ENCODE results near the gene LARP1B.
"Not testable (repeated sequence)": the region's sequence is repeated elsewhere in the genome, so short reads cannot be mapped to it uniquely, and the experiment has no call there.

Gene LARP1B

GRCh38 chr4:128061566-128062536, 739 bp downstream of the LARP1B start:
- no CpG with 5 or more reads among the region's 101 CpGs for WGBS (ENCODE audit: extremely low coverage, insufficient coverage, insufficient read length)
- H3K27ac ChIP-seq (ENCODE audit: low read depth, low read length): peak overlapping the region; percentile 93
- H3K9me3 ChIP-seq (ENCODE audit: insufficient read depth, low read depth, low read length): no peaks in the 10 kb centered on the region
- no peak overlapping the region for H3K23ac ChIP-seq (ENCODE audit: low read length)
- H3K27me3 ChIP-seq (ENCODE audit: insufficient read depth, low read length): no peaks in the 10 kb centered on the region
- peak overlapping the region; percentile 96 for H4K91ac ChIP-seq (ENCODE audit: low read depth, low read length)
- H3K4me3 ChIP-seq (ENCODE audit: low read depth, low read length): peak overlapping the region; percentile 96
- H3K36me3 ChIP-seq (ENCODE audit: control insufficient read depth in 1 of 2, insufficient read depth in 2 of 2, low read length in 2 of 2): no peaks in the 10 kb centered on the region
- H2BK5ac ChIP-seq (ENCODE audit: low read depth, low read length, poor library complexity): peak overlapping the region; percentile 96
- peak overlapping the region; percentile 95 for H3K4ac ChIP-seq (ENCODE audit: low read depth, low read length)
- H4K8ac ChIP-seq (ENCODE audit: low read depth, low read length): peak overlapping the region; percentile 93
- peak overlapping the region; percentile 86 for H2BK120ac ChIP-seq (ENCODE audit: insufficient read depth, low read length, poor library complexity)
- no peak overlapping the region for H2AK5ac ChIP-seq (ENCODE audit: low read length)
- H3K79me1 ChIP-seq (ENCODE audit: low read length): peaks cover 13% of the 10 kb centered on the region
- peak overlapping the region; percentile 99 for H3K18ac ChIP-seq (ENCODE audit: low read length)
- peaks cover 3 to 5% of the 10 kb centered on the region in 2 experiments for H3K4me1 ChIP-seq (ENCODE audit: control insufficient read depth in 1 of 2, insufficient read depth in 2 of 2, low read length in 2 of 2)
- H3K14ac ChIP-seq (ENCODE audit: low read length): peak overlapping the region; percentile 99
- peaks cover 16% of the 10 kb centered on the region for H3K79me2 ChIP-seq (ENCODE audit: control insufficient read depth, insufficient read depth, low read length, poor library complexity)
- H2AFZ ChIP-seq (ENCODE audit: insufficient read depth, low read length, poor library complexity): peak overlapping the region; percentile 99
- peak overlapping the region; percentile 91 for H3K9ac ChIP-seq (ENCODE audit: low read length)
- H4K12ac ChIP-seq (ENCODE audit: low read depth, low read length): peak overlapping the region; percentile 93
- peak; percentile 68 to 77 for DNase-seq
- peak overlapping the region; percentile 64 for H3K4me2 ChIP-seq (ENCODE audit: low read length)
- peak overlapping the region; percentile 26 for H2BK12ac ChIP-seq (ENCODE audit: low read length)

DNA sequence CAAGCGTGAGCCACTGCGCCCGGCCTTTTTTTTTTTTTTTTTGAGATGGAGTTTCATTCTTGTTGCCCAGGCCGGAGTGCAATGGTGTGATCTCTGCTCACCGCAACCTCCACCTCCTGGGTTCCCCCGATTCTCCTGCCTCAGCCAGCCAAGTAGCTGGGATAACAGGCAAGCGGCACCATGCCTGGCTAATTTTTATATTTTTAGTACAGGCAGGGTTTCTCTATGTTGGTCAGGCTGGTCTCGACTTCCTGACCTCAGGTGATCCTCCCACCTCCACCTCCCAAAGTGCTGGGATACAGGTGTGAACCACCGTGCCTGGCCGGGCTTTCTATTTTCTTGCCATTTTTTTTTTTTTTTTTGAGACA, 5.3 kb downstream of the LARP1B start:
- H3K79me2 ChIP-seq (ENCODE audit: control insufficient read depth, insufficient read depth, low read length, poor library complexity): peaks cover 11% of the 10 kb centered on the region
- not testable (repeated sequence) for H3K27ac ChIP-seq (ENCODE audit: low read depth, low read length); H3K14ac ChIP-seq (ENCODE audit: low read length); H4K12ac ChIP-seq (ENCODE audit: low read depth, low read length); H3K27me3 ChIP-seq (ENCODE audit: insufficient read depth, low read length); DNase-seq; H3K9me3 ChIP-seq (ENCODE audit: insufficient read depth, low read depth, low read length); H2AFZ ChIP-seq (ENCODE audit: insufficient read depth, low read length, poor library complexity); H3K4me3 ChIP-seq (ENCODE audit: low read depth, low read length); H2BK12ac ChIP-seq (ENCODE audit: low read length); H3K23ac ChIP-seq (ENCODE audit: low read length); H2AK5ac ChIP-seq (ENCODE audit: low read length); H4K91ac ChIP-seq (ENCODE audit: low read depth, low read length); H3K79me1 ChIP-seq (ENCODE audit: low read length); H3K9ac ChIP-seq (ENCODE audit: low read length); H3K4me2 ChIP-seq (ENCODE audit: low read length); H4K8ac ChIP-seq (ENCODE audit: low read depth, low read length); H3K36me3 ChIP-seq (ENCODE audit: control insufficient read depth in 1 of 2, insufficient read depth in 2 of 2, low read length in 2 of 2); H2BK120ac ChIP-seq (ENCODE audit: insufficient read depth, low read length, poor library complexity); H3K4me1 ChIP-seq (ENCODE audit: control insufficient read depth in 1 of 2, insufficient read depth in 2 of 2, low read length in 2 of 2); H3K18ac ChIP-seq (ENCODE audit: low read length)
- no CpG with 5 or more reads among the region's 10 CpGs for WGBS (ENCODE audit: extremely low coverage, insufficient coverage, insufficient read length)
- H2BK5ac ChIP-seq (ENCODE audit: low read depth, low read length, poor library complexity): peak overlapping the region; percentile 40
- peak overlapping the region; percentile 89 for H3K4ac ChIP-seq (ENCODE audit: low read depth, low read length)

- Histone ChIP-seq H4K8ac (ENCODE audit: low read depth, low read length) (no peak overlapping the region), H3K36me3 (ENCODE audit: control insufficient read depth in 1 of 2, insufficient read depth in 2 of 2, low read length in 2 of 2) (no peaks in the 10 kb centered on the region), H3K4me2 (ENCODE audit: low read length) (no peak overlapping the region), H3K14ac (ENCODE audit: low read length) (no peak overlapping the region), H3K23ac (ENCODE audit: low read length) (no peak overlapping the region), H3K79me1 (ENCODE audit: low read length) (no peaks in the 10 kb centered on the region), H4K91ac (ENCODE audit: low read depth, low read length) (no peak overlapping the region), H2BK12ac (ENCODE audit: low read length) (no peak overlapping the region), H3K18ac (ENCODE audit: low read length) (no peak overlapping the region), H3K27ac (ENCODE audit: low read depth, low read length) (no peak overlapping the region), H3K9ac (ENCODE audit: low read length) (no peak overlapping the region), H3K4me3 (ENCODE audit: low read depth, low read length) (no peak overlapping the region), H2BK120ac (ENCODE audit: insufficient read depth, low read length, poor library complexity) (no peak overlapping the region), H4K12ac (ENCODE audit: low read depth, low read length) (no peak overlapping the region), H3K79me2 (ENCODE audit: control insufficient read depth, insufficient read depth, low read length, poor library complexity) (peaks cover 2% of the 10 kb centered on the region), H2AK5ac (ENCODE audit: low read length) (no peak overlapping the region), H3K9me3 (ENCODE audit: insufficient read depth, low read depth, low read length) (no peaks in the 10 kb centered on the region), H3K4ac (ENCODE audit: low read depth, low read length) (no peak overlapping the region), H2AFZ (ENCODE audit: insufficient read depth, low read length, poor library complexity) (no peak overlapping the region), H2BK5ac (ENCODE audit: low read depth, low read length, poor library complexity) (no peak overlapping the region), H3K4me1 (ENCODE audit: control insufficient read depth in 1 of 2, insufficient read depth in 2 of 2, low read length in 2 of 2) (peaks cover 3% of the 10 kb centered on the region in 2 experiments), H3K27me3 (ENCODE audit: insufficient read depth, low read length) (no peaks in the 10 kb centered on the region)
- DNase-seq: peak in 1 of 2 donors; percentile 22
- WGBS (ENCODE audit: extremely low coverage, insufficient coverage, insufficient read length): no CpG with 5 or more reads among the region's 3 CpGs
Observed at GRCh38 chr4:128068918-128069317, 7.8 kb downstream of the LARP1B start.

DNA sequence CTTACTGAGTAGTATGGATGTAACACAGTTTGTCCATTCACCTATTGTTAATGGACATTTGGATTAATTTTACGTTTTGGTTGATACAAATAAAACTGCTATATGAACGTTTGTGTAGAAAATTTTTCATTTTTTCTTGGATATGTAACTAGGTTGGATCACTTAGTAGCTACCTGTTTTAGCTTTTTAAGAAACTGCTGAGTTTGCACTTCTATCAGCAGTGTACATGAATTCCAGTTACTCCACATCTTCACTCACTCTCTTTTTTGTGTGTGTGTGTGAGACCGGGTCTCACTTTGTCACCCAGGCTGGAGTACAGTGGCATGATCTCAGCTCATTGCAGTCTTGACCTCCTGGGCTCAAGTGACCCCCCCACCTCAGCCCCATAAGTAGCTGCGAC, 15.4 kb downstream of the LARP1B start:
- Histone ChIP-seq H2BK5ac (ENCODE audit: low read depth, low read length, poor library complexity) (no peak overlapping the region), H3K18ac (ENCODE audit: low read length) (no peak overlapping the region), H2BK12ac (ENCODE audit: low read length) (no peak overlapping the region), H3K4ac (ENCODE audit: low read depth, low read length) (no peak overlapping the region), H2AFZ (ENCODE audit: insufficient read depth, low read length, poor library complexity) (no peak overlapping the region), H2AK5ac (ENCODE audit: low read length) (no peak overlapping the region), H2BK120ac (ENCODE audit: insufficient read depth, low read length, poor library complexity) (no peak overlapping the region), H3K27me3 (ENCODE audit: insufficient read depth, low read length) (no peaks in the 10 kb centered on the region), H4K12ac (ENCODE audit: low read depth, low read length) (no peak overlapping the region), H3K23ac (ENCODE audit: low read length) (no peak overlapping the region), H3K4me1 (ENCODE audit: control insufficient read depth in 1 of 2, insufficient read depth in 2 of 2, low read length in 2 of 2) (no peaks in the 10 kb centered on the region), H4K91ac (ENCODE audit: low read depth, low read length) (no peak overlapping the region), H3K9me3 (ENCODE audit: insufficient read depth, low read depth, low read length) (no peaks in the 10 kb centered on the region), H3K14ac (ENCODE audit: low read length) (no peak overlapping the region), H4K8ac (ENCODE audit: low read depth, low read length) (no peak overlapping the region), H3K27ac (ENCODE audit: low read depth, low read length) (no peak overlapping the region), H3K4me2 (ENCODE audit: low read length) (no peak overlapping the region), H3K79me2 (ENCODE audit: control insufficient read depth, insufficient read depth, low read length, poor library complexity) (no peaks in the 10 kb centered on the region), H3K79me1 (ENCODE audit: low read length) (no peaks in the 10 kb centered on the region), H3K4me3 (ENCODE audit: low read depth, low read length) (no peak overlapping the region), H3K9ac (ENCODE audit: low read length) (no peak overlapping the region), H3K36me3 (ENCODE audit: control insufficient read depth in 1 of 2, insufficient read depth in 2 of 2, low read length in 2 of 2) (peaks cover 16 to 22% of the 10 kb centered on the region in 2 experiments)
- no CpG with 5 or more reads among the region's 4 CpGs for WGBS (ENCODE audit: extremely low coverage, insufficient coverage, insufficient read length)
- DNase-seq: no peak
